ENCODE results near the gene TADA2B. TPM values are rescaled to one million over a fixed set of nuclear protein-coding genes. Genes with fewer than 3 reads are reported as not detected.

TADA2B gene
- total and polyA plus RNA-seq, 2 of the 4 experiments (the other 2 are of a cell fraction): 6.1 to 8.6 TPM

DNA sequence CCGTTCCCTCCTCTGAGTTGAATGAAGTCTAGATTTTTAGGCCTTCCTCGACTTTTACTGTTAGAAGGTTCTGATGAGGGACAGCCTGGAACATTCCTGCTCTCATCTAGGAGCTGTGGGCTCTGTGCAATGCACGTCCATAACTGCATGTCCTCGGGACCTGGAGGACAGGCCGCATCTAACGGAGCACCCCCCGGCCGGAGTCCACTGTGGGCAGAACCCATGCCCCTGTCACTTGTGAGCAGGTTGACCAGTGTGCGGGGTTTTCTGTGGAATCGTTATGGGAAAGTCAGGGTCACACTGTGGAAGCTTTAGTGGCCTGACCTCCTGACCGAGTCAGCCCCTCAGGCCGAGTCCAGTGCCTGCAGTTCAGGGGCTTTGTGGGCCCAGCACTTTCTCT, 19.3 kb upstream of the TADA2B start (continued):
- TF ChIP-seq POLR2A (IDR thresholded peaks at IDR 0.05; ENCODE audit: low read depth, low read length) (no peak), MXI1 (IDR thresholded peaks at IDR 0.05; ENCODE audit: borderline replicate concordance, low read depth, low read length) (no peak), SMC3 (IDR thresholded peaks at IDR 0.05; ENCODE audit: low read depth, low read length) (no peak), FOS (IDR thresholded peaks at IDR 0.05; ENCODE audit: low read depth, low read length) (no peak)

DNA sequence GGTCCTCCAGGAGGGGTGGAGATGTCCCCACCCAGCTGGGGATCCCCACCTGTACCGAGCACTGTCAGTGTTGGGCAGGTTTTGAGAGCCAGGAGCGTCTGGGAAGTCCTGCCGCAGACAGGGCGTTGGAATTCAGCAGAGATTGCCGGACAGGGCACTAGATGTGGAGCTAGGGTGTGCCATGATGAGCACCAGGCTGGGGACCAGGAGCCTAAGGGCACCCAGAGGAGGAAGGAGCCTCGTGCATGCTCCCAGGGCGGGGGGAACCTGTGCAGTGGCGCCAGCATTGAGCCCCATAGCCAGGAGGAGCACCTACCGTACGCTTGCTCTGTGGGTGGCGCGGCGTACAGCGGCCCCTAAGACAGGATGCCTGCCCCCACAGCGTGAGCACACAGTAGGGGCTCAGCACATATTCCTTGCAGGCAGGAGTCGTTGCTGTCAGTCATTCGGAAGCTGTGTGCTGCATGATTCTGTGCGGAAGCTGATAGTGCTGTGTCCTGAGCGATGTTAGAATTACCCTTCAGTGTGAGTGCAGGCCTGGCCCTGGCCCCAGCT, 18.8 kb upstream of the TADA2B start:
- WGBS, 2 experiments (ENCODE audit: extremely low coverage in 2 of 2, insufficient read length in 1 of 2): 91% methylated on average over 14 of the region's 19 CpGs; no CpG with 5 or more reads in 1 of the 2 experiments
- Histone ChIP-seq H3K9me3 (ENCODE audit: control insufficient read depth, insufficient read depth, low read length) (no peaks in the 10 kb centered on the region), H2BK5ac (ENCODE audit: low read depth, low read length, poor library complexity, severe bottlenecking) (no peak overlapping the region), H2AK9ac (replicated peaks; ENCODE audit: low read depth, low read length, poor library complexity) (no peak overlapping the region), H3K14ac (replicated peaks; ENCODE audit: low read depth, low read length) (no peak overlapping the region), H3K4ac (ENCODE audit: low read depth, low read length) (no peak overlapping the region; the same call in 1 of the 2 replicates), H3K4me3 (ENCODE audit: insufficient read depth, low read depth, low read length) (no peak overlapping the region), H3K9me1 (ENCODE audit: insufficient read depth, low read length) (peaks cover 24% of the 10 kb centered on the region), H2BK20ac (ENCODE audit: low read depth, low read length) (no peak overlapping the region), H3K18ac (ENCODE audit: low read depth, low read length) (no peak overlapping the region), H4K20me1 (ENCODE audit: insufficient read depth, low read length) (no peaks in the 10 kb centered on the region), H4K91ac (ENCODE audit: insufficient read depth, low read depth, low read length) (0 out of 2 replicates have a peak overlapping the region, but pooled peaks have one; percentile 7), H3K27me3 (ENCODE audit: control insufficient read depth, insufficient read depth, low read length) (no peaks in the 10 kb centered on the region), H3K56ac (ENCODE audit: extremely low read depth, insufficient read depth, low read length) (no peak overlapping the region), H2BK15ac (ENCODE audit: low read depth, low read length) (no peak overlapping the region; the same call in 2 of the 3 replicates), H3K27ac (ENCODE audit: insufficient read depth, low read length) (no peak overlapping the region), H4K8ac (ENCODE audit: low read depth in 2 of 2, low read length in 2 of 2) (no peak overlapping the region), H3K36me3 (ENCODE audit: control insufficient read depth, insufficient read depth, low read length) (peaks cover 38% of the 10 kb centered on the region), H3K23ac (ENCODE audit: low read depth, low read length) (no peak overlapping the region), H3K4me1 (ENCODE audit: control insufficient read depth, insufficient read depth, low read length) (peaks cover 11% of the 10 kb centered on the region), H3K79me1 (ENCODE audit: low read depth in 1 of 2, low read length in 2 of 2) (peaks cover 20 to 60% of the 10 kb centered on the region in 2 experiments; a peak in 3 of 4 replicates), H3K4me2 (ENCODE audit: low read depth, low read length) (no peak overlapping the region), H4K5ac (ENCODE audit: low read depth, low read length) (no peak overlapping the region), H3K9ac (ENCODE audit: low read depth, low read length) (no peak overlapping the region), H2AK5ac (ENCODE audit: low read depth, low read length) (0 out of 2 replicates have a peak overlapping the region, but pooled peaks have one; percentile 9), H2BK120ac (ENCODE audit: low read depth, low read length) (no peak overlapping the region), H2AFZ (replicated peaks; ENCODE audit: low read length, poor library complexity) (no peak overlapping the region)
- in situ Hi-C loops (cut with MboI; ENCODE audit: low sequenced_read_pairs) (no loop called here), intact Hi-C loops (cut with micrococcal nuclease) (no loop called here), dilution Hi-C loops (cut with HindIII; ENCODE audit: low sequenced_read_pairs, unreplicated experiment) (no loop called here)
- ChIA-PET POLR2A (ENCODE audit: unreplicated experiment) (no interaction called here), CTCF (no interaction called here)
- DNase-seq: no peak
- ATAC-seq (ENCODE audit: low read depth): no peak
- BruUV-seq (replicated peaks): no TSS peak
- TF ChIP-seq, protein P1, sequence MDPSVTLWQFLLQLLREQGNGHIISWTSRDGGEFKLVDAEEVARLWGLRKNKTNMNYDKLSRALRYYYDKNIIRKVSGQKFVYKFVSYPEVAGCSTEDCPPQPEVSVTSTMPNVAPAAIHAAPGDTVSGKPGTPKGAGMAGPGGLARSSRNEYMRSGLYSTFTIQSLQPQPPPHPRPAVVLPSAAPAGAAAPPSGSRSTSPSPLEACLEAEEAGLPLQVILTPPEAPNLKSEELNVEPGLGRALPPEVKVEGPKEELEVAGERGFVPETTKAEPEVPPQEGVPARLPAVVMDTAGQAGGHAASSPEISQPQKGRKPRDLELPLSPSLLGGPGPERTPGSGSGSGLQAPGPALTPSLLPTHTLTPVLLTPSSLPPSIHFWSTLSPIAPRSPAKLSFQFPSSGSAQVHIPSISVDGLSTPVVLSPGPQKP (IDR thresholded peaks at IDR 0.05; ENCODE audit: borderline replicate concordance, low read depth, low read length): no peak
- TF ChIP-seq RCOR1 (IDR thresholded peaks at IDR 0.05; ENCODE audit: insufficient replicate concordance, low read length): no peak
- TF ChIP-seq RAD21 (IDR thresholded peaks at IDR 0.05; ENCODE audit: low read length): no peak
- TF ChIP-seq, protein P2, sequence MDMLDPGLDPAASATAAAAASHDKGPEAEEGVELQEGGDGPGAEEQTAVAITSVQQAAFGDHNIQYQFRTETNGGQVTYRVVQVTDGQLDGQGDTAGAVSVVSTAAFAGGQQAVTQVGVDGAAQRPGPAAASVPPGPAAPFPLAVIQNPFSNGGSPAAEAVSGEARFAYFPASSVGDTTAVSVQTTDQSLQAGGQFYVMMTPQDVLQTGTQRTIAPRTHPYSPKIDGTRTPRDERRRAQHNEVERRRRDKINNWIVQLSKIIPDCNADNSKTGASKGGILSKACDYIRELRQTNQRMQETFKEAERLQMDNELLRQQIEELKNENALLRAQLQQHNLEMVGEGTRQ (IDR thresholded peaks at IDR 0.05; ENCODE audit: low read depth, low read length): no peak
- no peak for TF ChIP-seq BHLHE40 (IDR thresholded peaks at IDR 0.05; ENCODE audit: low read depth, low read length)
- no peak for TF ChIP-seq MXI1 (IDR thresholded peaks at IDR 0.05; ENCODE audit: borderline replicate concordance, low read depth, low read length)
- TF ChIP-seq MAZ (IDR thresholded peaks at IDR 0.05; ENCODE audit: borderline replicate concordance, low read depth, low read length): no peak
- TF ChIP-seq RFX5 (IDR thresholded peaks at IDR 0.05; ENCODE audit: low read depth, low read length): no peak
- TF ChIP-seq POLR2A (IDR thresholded peaks at IDR 0.05; ENCODE audit: low read depth, low read length): no peak
- TF ChIP-seq, protein P3, sequence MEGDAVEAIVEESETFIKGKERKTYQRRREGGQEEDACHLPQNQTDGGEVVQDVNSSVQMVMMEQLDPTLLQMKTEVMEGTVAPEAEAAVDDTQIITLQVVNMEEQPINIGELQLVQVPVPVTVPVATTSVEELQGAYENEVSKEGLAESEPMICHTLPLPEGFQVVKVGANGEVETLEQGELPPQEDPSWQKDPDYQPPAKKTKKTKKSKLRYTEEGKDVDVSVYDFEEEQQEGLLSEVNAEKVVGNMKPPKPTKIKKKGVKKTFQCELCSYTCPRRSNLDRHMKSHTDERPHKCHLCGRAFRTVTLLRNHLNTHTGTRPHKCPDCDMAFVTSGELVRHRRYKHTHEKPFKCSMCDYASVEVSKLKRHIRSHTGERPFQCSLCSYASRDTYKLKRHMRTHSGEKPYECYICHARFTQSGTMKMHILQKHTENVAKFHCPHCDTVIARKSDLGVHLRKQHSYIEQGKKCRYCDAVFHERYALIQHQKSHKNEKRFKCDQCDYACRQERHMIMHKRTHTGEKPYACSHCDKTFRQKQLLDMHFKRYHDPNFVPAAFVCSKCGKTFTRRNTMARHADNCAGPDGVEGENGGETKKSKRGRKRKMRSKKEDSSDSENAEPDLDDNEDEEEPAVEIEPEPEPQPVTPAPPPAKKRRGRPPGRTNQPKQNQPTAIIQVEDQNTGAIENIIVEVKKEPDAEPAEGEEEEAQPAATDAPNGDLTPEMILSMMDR (conservative IDR thresholded peaks at IDR 0.05; ENCODE audit: low read depth, low read length): no peak
- no peak for TF ChIP-seq SMC3 (IDR thresholded peaks at IDR 0.05; ENCODE audit: low read depth, low read length)
- TF ChIP-seq FOS (IDR thresholded peaks at IDR 0.05; ENCODE audit: low read depth, low read length): no peak
- TF ChIP-seq CHD1 (IDR thresholded peaks at IDR 0.05; ENCODE audit: low read depth, low read length): no peak

All from IMR-90 (cell line).